ENCODE data around the gene ATP6V0C.

The ATP6V0C gene

DNA sequence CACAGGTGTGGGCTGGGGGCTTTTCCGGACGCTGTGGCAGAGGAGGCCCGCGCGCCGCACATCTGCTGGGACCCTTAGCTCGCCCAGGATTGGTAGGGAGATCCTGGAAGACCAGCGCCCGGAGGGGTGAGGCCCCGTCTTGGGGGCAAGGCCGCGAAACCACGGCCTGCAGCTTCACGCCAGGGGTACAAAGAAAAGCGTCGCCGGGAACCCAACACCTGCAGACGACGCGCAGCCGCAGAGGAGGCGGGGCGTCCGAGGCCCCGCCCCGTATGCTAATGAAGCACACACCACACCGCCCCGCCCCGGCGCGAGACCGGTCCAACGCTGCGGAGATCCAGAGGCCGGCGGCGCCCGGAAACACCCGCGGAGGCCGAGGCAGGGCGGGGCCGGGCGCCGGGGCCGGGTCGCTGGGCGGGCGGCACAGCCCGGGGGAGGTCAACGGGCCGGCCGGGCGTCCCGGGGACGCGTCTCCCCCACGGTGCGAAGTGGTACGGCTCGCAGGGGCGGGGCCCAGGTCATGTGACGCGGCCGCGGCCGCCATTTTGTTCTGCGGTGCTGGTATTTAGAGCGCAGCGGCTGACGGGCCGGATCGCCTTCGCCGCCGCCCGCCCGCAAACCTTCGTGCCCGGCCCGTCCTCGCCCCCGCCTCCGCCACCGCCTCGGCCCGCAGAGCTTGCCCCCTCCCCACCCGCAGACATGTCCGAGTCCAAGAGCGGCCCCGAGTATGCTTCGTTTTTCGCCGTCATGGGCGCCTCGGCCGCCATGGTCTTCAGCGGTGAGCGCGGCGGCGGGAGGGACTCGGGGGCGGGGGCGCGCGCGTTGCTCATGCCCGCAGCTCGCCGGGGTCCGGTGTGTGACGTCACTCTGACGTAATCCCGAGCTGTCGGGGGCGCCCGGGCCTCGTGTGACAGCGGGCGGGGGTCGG is at the start of gene ATP6V0C:
ATP6V0C (plus strand) TSS at position 548 of the 928 bp plus-strand sequence; CDS start at position 700, 152 bp downstream.
- peak; percentile 85 for DNase-seq (ENCODE audit: low read depth)

DNA sequence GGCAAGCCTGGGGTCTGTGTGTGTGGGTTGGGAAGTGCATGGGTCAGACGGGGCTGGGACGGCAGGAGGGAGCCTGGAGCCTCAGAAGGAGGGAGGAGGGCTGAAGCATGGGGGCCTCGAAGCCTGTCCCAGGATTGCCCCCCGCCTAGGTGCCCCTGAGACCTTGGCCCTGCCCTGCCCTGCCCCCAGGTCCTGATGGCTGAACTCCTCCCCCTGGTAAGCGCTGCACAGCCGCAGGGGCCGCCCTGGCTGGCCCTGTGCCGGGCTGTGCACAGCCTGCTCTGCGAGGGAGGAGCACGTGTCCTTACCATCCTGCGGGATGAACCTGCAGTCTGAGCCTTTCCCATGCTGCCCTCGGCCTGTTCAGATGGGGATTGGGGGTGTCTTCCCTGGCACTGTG is 49.4 kb upstream of the ATP6V0C start:
- no peak for DNase-seq (ENCODE audit: low read depth)

DNA sequence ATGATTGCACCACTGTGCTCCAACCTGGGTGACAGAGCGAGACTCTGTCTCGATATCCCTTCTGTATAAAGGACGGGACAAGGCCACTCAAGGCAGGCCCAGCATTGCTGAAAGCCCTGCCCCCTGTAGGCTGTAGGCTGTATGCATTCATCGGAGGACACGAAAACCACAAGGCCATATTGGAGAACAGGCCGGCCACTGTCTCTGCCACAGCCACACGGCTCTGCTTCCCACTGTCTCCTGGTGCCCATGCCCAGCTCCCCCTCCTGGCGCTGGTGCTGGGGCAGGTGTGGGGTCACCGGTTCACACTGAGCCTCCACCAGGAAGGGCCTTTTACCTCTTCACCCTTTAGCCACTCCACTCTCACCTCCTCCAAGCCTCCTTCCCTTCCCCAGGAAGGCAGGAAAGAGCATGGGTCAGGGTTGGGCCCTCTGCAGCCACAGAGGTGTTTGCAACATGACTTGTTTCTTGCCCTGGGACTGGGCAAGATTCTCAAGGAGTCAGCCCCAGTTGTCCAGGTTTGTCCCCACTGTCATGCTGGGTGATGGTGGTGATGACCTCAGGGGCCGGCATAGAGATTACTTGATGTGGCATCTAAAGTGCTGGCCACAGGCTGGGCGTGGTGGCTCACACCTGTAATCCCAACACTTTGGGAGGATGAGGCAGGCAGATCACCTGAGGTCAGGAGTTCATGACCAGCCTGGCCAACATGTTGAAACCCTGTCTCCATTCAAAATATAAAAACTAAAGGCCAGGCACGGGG is 47.9 kb upstream of the ATP6V0C start:
- no peak for DNase-seq (ENCODE audit: low read depth)

DNA sequence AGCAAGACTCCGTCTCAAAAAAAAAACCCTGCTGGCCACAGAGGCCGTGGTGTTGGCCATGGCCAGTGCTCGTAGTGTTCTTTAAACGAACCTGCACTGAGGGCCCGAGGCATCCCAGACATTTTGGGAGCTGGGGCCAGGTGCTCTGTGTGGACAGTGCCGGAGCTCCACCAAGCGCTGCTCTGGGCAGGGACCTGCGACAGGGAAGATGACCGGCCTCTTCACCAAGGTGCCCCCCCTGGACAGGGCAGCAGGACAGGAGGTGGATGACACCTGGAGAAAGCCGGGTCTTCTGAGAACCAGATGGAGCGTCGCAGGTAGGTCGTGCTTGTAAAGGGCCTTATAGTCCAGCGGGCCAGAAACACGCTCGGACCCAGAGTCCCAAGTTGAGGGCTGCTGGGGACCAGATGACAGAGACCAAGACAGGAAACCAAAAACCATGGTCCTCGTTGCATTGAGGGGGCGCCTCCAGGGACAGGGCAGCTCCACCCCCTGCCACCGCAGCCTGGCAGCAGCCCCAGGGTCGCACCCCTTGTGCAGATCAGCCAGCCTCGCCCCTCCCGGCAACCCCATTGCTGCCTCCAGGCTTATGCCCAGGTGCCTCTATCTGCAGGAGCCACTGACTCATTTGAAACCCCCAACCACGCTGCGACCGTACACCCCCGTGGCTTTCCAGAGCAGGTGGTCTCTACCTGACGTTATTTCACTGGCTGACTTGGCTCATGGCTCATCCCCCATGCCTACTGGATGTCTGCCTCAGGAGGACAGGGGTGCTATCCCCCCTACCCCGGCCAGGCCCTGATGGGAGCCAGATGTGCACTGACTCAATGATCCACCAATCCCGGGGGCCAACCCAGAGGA is 46.9 kb upstream of the ATP6V0C start:
- DNase-seq (ENCODE audit: low read depth): no peak

DNA sequence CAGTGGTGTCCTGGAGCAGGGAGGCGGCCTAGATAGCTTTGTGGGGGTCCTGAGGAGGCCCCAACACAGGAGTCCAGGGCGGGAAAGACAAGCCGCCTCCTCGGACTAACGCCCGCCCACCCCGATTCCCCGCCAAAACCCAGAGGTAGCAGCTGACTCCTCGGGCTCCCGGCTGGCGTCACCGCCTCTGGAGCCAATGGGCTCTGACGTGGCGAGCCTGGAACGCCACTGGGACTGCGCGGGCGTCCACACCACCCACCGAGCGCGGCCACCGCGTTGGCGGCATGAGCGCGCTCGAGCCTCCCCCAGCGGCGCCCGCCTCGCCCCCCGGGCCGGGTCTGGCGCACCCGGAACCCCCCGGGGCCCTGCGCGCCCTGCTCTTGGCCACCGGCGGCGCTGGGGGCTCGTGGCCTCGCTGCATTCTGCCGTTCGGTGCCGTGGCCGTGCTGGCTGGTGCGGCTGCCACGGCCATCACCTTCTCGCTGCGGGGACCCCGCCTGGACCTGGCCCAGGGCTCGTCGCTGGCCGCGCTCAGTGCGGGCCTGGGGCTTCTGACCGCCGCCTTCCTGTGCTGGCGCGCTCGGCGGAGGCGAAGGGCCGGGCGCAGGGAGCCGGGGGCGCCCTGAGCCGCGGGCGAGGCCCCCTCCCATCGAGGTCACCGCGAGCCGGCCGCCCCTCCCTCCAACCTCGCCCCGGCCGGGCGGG is 46.1 kb upstream of the ATP6V0C start:
- DNase-seq (ENCODE audit: low read depth): no peak

DNA sequence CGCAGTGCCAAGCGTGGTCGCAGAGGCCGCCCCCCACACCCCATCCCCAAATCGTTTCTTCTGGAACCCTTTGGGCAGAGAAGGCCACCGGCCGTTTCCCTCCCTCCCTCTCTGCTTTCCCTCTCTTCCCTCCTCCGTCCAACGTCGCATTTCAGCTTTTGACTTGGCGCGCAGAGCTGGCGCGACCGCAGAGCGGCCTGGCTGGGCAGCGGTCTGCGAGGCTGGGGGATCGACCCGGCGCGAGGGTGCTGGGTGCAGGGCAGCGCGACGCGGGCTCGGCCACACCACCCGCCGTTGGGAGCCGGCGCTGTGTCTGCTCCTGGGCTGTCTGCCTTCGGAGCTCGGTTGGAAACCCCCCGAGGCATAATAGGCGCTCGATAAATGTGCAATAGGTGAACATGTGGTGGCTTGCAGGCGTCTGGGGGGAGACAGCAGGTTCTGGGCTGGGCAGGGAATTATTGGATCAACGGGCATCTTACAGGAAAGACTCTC is 45.5 kb upstream of the ATP6V0C start:
- no peak for DNase-seq (ENCODE audit: low read depth)

DNA sequence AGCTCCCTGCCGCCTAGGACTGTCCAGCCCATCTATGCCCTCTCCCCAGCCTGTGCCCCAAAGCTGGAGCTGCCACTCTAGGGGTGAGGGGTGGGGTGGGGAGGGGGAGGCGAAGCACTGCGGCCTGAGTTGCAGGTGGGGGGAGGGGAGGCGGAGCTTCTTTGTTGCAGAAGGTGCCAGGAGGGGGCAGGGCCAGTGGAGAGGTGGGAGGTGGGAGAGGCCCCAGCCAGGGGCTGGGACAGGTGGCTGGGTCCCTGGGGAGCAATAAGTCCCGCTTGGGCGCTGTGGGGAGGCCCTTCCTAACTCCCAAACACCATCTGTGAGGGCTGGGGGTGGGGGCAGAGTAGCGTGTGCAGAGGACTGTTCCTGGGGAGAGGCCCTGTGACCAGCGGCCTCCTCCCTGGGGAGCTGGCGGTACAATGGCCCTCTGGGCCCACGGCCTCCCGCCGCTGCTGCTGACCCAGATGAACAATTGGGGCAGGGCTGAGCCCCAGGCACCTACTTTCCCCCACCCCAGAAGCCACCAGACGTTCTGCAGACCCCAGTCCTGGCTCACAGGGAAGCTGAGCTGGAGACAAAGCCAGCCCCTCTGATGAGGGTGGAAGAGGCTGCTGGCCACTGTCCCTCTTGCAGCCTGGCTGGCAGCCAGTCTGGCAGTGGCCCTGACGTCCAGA is 44.9 kb upstream of the ATP6V0C start:
- no peak for DNase-seq (ENCODE audit: low read depth)

DNA sequence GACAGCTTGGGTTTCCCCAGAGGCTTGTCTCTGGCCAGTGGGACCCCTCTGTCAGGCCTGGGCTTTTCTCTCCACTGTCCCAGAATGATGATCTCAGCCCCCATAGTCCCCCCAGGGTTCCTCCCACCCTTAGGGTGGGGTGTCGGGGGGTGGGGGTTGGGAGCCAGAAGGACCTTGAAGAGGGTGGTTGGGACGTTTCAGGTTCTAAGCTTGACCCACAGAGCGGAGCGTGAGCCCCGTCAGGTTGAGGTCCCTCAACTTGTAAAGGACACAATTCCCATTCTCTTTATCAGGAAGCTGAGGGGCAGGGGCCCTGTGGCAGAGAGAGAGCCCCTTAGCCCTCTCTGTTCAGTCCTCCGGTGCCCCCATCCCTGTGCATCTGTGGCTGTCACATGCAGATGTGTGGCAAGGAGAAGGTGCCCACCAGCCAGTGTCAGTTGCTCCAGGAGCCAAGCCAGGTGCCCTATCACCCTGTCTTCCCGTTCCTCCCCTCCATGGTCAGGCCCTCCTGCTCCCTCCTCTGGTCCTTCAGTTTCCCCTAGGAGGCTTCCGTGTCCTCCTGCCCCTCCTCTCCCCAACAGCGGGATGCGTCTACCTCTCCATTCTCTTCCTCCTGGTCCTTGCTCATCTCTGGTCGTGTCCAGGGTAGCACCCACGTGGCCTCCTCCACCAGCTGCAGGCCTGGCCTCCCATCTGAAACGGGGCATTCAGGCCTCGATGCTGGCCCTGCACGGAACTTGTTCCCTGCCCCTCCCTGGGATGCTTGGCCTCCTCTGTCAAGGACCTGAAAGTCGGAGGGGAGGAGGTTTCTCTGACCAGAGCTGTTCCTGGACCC is 44.1 kb upstream of the ATP6V0C start:
- DNase-seq (ENCODE audit: low read depth): no peak

DNA sequence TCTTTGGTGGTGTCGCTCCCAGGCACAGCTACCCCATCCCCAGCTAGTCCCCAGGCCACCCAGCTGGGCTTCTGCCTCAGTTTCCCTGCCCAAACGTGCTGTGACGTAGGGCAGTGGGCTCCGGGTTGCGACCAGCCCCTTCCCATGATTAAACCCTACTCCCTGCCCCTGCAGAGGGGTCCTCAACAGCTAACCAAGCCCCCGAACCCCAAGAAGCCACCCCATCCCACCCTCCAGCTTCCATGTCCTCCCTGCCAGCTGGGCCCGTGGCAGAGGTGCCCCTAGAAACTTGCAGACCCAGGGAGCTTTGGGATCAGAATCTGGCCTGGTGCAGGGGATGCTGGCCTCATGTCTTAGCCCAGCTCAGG is 43.5 kb upstream of the ATP6V0C start:
- DNase-seq (ENCODE audit: low read depth): no peak

DNA sequence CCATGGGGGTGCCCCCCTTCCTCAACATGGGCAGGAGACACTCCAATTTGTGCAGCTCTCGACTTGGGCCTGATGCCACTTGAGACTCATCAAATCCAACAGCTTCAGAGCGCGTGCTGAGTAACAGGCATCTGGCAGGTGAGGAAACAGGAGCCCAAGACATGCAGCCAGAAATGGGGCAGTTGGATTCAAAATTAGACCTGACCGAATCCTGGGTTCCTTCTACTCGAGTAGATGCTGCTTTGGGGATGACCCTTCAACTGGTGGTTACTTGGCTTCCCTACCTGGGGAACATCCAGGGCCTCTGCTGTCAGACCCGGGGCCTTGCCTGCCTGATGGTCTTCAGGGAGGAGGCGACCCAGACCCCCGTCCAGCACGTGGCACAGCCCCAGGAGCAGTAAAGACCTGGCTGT is 43.1 kb upstream of the ATP6V0C start:
- no peak for DNase-seq (ENCODE audit: low read depth)

DNA sequence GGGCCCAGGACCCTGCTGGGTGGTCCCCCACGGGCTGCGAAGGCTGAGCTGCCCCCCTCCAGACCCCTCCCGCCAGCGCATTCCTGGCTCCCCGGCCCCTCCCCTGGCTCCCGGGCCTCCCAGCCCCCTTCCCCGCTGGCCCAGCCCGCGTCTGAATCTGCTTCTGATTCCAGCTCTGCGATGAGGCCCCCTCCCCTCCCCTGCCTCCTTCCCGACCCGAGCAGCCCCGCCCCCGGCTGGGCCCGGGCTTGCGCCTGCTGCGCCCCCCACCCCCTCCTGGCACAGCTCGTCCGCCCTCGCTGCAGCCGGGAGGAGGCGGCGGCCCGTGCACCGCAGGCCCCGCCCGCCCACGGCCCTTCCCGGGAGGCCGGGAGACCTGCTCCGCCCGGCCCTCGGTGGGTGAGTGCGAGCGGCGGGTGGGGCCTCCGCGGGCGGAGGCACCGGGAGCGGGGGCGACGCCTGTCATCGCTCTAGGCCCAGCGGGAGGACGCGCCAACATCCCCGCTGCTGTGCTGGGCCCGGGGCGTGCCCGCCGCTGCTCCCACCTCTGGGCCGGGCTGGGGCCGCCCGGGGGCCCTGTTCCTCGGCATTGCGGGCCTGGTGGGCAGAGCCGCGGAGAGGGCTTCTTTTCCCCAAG is 42.6 kb upstream of the ATP6V0C start, which contains the start of gene NTN3:
NTN3 (plus strand) TSS at position 282 of the 637 bp plus-strand sequence. CDS start 405 bp downstream, outside the sequence.
- DNase-seq (ENCODE audit: low read depth): peak; percentile 15

DNA sequence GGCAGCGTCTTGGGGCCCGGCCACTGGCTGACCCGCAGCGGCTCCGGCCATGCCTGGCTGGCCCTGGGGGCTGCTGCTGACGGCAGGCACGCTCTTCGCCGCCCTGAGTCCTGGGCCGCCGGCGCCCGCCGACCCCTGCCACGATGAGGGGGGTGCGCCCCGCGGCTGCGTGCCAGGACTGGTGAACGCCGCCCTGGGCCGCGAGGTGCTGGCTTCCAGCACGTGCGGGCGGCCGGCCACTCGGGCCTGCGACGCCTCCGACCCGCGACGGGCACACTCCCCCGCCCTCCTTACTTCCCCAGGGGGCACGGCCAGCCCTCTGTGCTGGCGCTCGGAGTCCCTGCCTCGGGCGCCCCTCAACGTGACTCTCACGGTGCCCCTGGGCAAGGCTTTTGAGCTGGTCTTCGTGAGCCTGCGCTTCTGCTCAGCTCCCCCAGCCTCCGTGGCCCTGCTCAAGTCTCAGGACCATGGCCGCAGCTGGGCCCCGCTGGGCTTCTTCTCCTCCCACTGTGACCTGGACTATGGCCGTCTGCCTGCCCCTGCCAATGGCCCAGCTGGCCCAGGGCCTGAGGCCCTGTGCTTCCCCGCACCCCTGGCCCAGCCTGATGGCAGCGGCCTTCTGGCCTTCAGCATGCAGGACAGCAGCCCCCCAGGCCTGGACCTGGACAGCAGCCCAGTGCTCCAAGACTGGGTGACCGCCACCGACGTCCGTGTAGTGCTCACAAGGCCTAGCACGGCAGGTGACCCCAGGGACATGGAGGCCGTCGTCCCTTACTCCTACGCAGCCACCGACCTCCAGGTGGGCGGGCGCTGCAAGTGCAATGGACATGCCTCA is 41.9 kb upstream of the ATP6V0C start:
- no peak for DNase-seq (ENCODE audit: low read depth)

DNA sequence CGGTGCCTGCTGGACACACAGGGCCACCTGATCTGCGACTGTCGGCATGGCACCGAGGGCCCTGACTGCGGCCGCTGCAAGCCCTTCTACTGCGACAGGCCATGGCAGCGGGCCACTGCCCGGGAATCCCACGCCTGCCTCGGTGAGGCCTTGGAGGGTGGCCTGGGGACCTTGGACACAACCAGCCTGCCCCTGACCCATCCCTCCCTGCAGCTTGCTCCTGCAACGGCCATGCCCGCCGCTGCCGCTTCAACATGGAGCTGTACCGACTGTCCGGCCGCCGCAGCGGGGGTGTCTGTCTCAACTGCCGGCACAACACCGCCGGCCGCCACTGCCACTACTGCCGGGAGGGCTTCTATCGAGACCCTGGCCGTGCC is 41.3 kb upstream of the ATP6V0C start:
- DNase-seq (ENCODE audit: low read depth): no peak

DNA sequence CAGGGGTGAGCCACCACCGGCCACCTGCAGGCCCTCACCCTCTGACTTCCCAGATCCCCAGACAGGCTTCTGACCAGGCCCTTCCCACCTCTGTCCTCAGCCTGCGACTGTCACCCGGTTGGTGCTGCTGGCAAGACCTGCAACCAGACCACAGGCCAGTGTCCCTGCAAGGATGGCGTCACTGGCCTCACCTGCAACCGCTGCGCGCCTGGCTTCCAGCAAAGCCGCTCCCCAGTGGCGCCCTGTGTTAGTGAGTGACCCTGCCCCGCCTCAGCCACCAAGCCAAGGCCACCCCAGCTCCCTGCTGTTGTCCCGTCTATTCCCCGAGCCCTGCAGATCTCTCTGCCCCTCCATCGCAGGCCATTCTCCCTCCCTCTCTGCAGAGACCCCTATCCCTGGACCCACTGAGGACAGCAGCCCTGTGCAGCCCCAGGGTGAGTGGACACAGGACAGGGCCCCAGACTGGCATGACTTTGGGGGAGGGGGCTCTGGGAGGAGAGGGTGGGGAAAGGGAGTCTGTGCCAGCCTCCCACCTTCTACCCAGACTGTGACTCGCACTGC is 40.8 kb upstream of the ATP6V0C start:
- no peak for DNase-seq (ENCODE audit: low read depth)

DNA sequence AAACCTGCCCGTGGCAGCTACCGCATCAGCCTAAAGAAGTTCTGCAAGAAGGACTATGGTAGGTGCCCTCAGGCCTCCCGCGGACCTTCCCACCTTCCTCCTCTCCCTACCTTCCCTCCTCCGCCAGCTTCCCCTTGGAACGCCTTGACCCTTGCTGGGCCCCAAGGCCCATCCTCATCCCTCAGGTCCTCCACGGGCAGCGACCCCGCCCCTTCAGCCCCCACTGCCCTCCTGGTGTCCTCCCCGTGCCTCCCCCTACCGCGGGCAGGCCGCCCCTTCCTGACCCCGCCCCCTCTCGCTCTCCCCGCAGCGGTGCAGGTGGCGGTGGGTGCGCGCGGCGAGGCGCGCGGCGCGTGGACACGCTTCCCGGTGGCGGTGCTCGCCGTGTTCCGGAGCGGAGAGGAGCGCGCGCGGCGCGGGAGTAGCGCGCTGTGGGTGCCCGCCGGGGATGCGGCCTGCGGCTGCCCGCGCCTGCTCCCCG is 40.3 kb upstream of the ATP6V0C start:
- peak; percentile 12 for DNase-seq (ENCODE audit: low read depth)

DNA sequence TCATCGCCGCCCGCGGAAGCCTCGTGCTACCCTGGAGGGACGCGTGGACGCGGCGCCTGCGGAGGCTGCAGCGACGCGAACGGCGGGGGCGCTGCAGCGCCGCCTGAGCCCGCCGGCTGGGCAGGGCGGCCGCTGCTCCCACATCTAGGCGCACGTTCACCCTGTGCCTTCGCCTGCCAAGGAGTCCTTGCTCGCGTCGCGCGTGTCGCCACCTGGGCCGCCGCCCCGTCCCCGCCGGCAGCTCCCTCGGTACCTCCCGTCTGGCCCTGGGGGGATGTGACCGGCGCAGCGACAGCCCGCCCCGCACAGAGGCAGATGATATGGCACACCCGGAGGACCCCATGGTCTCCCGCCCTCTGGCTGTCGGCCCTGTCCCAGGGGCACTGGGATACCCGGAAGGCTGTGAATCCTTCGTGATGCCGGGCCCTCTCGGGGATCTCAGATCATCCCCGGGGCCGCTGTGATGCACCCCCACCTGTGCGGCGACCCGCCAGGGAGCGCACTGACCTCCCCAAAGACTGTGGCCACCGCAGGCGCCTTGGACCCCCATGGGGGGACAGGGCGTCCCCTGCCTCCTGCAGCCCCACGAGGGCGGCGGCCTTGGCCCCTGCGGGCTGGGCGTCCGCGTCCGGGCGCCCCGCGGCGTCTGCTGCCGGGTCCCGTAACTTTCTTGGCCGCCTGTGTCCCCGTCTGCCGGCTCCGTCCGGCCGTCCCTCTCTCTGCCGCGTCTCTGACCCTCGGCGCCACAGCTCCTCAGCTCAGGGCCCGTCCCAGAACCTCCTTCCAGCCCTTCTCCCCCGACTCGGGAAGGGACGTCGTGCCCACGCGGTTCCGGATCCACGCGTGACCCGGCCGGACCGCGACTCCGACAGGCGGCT is 39.5 kb upstream of the ATP6V0C start:
- DNase-seq (ENCODE audit: low read depth): peak; percentile 49

DNA sequence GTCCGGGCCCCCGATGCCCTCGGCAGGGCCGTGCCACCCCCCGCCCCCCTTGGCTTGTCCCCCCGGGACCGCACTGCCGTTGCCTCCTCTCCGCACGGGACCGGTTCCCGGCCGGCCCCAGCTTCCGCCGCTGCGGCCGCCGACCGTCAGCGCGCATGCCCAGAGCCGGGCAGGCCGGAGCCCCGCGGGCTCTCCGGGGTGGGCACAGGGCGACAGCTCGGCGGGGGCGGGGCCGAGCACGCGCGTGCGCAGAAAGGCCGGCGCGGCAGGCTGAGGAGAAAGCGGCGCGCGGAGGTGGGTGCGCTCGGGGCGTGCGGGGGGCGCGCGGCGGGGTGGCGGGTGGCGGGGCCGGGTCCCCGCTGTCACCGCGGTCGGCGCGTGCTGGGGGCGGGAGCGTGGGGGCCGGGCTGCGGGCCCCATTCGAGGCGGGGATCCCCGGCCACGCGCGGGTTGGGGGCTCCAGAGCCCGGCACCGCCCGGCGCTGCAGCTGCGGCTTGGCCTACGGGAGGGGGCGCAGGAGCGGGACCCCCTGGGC is 38.8 kb upstream of the ATP6V0C start, which contains the start of gene TBC1D24:
TBC1D24 (plus strand) TSS at position 251 of the 536 bp plus-strand sequence. CDS start 21,022 bp downstream, outside the sequence.
- peak; percentile 62 for DNase-seq (ENCODE audit: low read depth)

Data from stimulated activated CD4-positive, alpha-beta T cell treated with anti-CD3 and anti-CD28 coated beads, Interleukin-2, amount 100 ng/mL, for 4 hours (primary cell).